ENCODE data around the gene LIMS4.
"Not testable (repeated sequence)": the region's sequence is repeated elsewhere in the genome, so short reads cannot be mapped to it uniquely, and the experiment has no call there.

Gene LIMS4

GRCh38 chr2:110443305-110444005 lies 29.2 kb downstream of the LIMS4 start:
- not testable (repeated sequence) for H3K27me3 ChIP-seq (ENCODE audit: insufficient read depth, insufficient read length); H3K4me3 ChIP-seq (ENCODE audit: insufficient read length, low read depth); H3K36me3 ChIP-seq (ENCODE audit: insufficient read depth, insufficient read length, low read length); H3K4me1 ChIP-seq (ENCODE audit: insufficient read depth, insufficient read length); DNase-seq (ENCODE audit: low read depth, low spot score); H3K9me3 ChIP-seq (ENCODE audit: insufficient read depth, low read length); H3K9ac ChIP-seq (ENCODE audit: insufficient read length, low read depth)

DNA sequence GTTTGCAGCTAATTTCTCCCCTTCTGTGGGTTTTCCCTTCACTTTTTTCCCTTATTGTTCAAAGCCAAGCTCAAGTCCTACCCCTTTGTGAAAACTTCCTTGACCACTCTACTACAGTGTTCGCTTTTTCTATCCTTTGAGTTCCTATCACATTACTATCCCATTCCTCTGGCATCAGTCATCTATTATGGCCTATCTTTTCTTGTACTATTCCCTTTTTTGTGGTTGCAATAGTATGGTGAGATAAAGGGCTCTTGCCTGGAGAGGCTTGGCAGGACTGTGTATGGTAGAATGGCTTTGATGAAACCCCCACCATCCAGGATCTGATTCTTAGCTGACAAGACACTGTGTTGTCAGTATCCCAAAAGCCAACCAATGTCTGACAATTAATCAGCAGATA lies 30.7 kb downstream of the LIMS4 start:
- H3K4me1 ChIP-seq (ENCODE audit: insufficient read depth, insufficient read length); H3K9me3 ChIP-seq (ENCODE audit: insufficient read depth, low read length); DNase-seq (ENCODE audit: low read depth, low spot score); H3K4me3 ChIP-seq (ENCODE audit: insufficient read length, low read depth); H3K9ac ChIP-seq (ENCODE audit: insufficient read length, low read depth); H3K36me3 ChIP-seq (ENCODE audit: insufficient read depth, insufficient read length, low read length); H3K27me3 ChIP-seq (ENCODE audit: insufficient read depth, insufficient read length): not testable (repeated sequence)

- H3K9me3 ChIP-seq (ENCODE audit: insufficient read depth, low read length); H3K4me1 ChIP-seq (ENCODE audit: insufficient read depth, insufficient read length); H3K9ac ChIP-seq (ENCODE audit: insufficient read length, low read depth); H3K27me3 ChIP-seq (ENCODE audit: insufficient read depth, insufficient read length); H3K36me3 ChIP-seq (ENCODE audit: insufficient read depth, insufficient read length, low read length); H3K4me3 ChIP-seq (ENCODE audit: insufficient read length, low read depth); DNase-seq (ENCODE audit: low read depth, low spot score): not testable (repeated sequence)
These were observed 38.1 kb downstream of the LIMS4 start for GRCh38 chr2:110434565-110434964.

DNA sequence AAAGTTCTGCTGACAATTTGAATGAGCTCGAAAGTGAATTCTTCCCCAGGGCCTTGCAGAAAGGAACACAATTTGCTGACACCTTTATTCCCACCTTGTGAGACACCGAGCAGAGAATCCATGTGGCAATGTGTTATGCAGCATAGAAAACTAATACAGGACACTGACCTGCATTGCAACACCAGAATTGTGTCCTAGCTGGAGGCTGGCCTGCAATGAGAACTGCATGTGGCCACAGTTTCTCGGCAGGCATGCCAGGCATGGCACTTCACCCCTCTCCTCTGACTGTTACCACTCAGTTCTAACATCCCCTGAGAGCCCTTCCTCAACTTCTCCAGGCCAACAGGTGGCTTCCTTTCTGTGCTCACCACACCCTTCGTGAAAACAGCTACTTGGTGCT lies 46.9 kb downstream of the LIMS4 start:
- DNase-seq (ENCODE audit: low read depth, low spot score); H3K27me3 ChIP-seq (ENCODE audit: insufficient read depth, insufficient read length); H3K9me3 ChIP-seq (ENCODE audit: insufficient read depth, low read length); H3K36me3 ChIP-seq (ENCODE audit: insufficient read depth, insufficient read length, low read length); H3K9ac ChIP-seq (ENCODE audit: insufficient read length, low read depth); H3K4me3 ChIP-seq (ENCODE audit: insufficient read length, low read depth); H3K4me1 ChIP-seq (ENCODE audit: insufficient read depth, insufficient read length): not testable (repeated sequence)

DNA sequence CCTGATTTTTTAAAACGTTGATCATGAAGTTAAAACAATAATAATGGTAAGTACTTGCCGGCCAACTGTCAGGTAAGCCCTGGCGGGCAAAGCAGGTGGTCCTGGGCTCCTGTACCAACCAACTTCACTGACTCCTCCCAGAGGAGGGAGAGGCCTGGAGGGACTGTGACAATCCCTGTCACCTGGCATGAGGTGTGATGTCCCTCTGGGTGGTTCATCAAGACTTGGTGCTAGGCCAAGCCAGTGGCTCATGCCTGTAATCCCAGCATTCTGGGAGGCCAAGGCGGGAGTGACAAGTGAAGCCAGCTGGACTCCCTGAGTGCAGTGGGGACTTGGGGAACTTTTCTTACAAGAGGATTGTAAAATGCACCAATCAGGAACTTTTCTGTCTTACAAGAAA lies 48.2 kb downstream of the LIMS4 start:
- not testable (repeated sequence) for H3K4me1 ChIP-seq (ENCODE audit: insufficient read depth, insufficient read length); H3K4me3 ChIP-seq (ENCODE audit: insufficient read length, low read depth); DNase-seq (ENCODE audit: low read depth, low spot score); H3K9ac ChIP-seq (ENCODE audit: insufficient read length, low read depth); H3K27me3 ChIP-seq (ENCODE audit: insufficient read depth, insufficient read length); H3K9me3 ChIP-seq (ENCODE audit: insufficient read depth, low read length); H3K36me3 ChIP-seq (ENCODE audit: insufficient read depth, insufficient read length, low read length)

DNA sequence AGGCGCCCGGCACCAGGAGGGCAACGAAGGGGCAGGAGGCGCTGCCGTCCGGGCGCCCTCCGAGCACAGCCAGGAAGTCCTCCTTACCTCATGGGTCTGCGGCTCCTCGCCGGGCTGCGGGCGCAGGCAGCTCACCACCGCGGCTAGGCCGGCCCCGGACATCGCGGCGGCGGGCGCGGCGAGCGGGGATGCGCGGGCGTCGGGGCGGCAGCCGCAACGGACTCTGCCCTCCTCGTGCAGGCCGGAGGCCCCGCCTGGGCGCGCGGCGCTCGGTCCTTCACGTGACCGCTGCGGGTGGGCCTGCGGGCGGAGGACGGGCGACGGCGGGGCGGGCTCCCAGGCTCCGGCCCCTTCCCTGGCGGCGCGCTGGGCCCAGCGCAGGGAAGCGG lies 49.0 kb downstream of the LIMS4 start:
- H3K9ac ChIP-seq (ENCODE audit: insufficient read length, low read depth); H3K4me1 ChIP-seq (ENCODE audit: insufficient read depth, insufficient read length); H3K4me3 ChIP-seq (ENCODE audit: insufficient read length, low read depth); H3K9me3 ChIP-seq (ENCODE audit: insufficient read depth, low read length); H3K36me3 ChIP-seq (ENCODE audit: insufficient read depth, insufficient read length, low read length); H3K27me3 ChIP-seq (ENCODE audit: insufficient read depth, insufficient read length); DNase-seq (ENCODE audit: low read depth, low spot score): not testable (repeated sequence)

GRCh38 chr2:110422852-110423573 lies 49.6 kb downstream of the LIMS4 start:
- not testable (repeated sequence) for H3K9ac ChIP-seq (ENCODE audit: insufficient read length, low read depth); H3K27me3 ChIP-seq (ENCODE audit: insufficient read depth, insufficient read length); H3K4me1 ChIP-seq (ENCODE audit: insufficient read depth, insufficient read length); H3K36me3 ChIP-seq (ENCODE audit: insufficient read depth, insufficient read length, low read length); DNase-seq (ENCODE audit: low read depth, low spot score); H3K4me3 ChIP-seq (ENCODE audit: insufficient read length, low read depth); H3K9me3 ChIP-seq (ENCODE audit: insufficient read depth, low read length)

GRCh38 chr2:110420641-110421354 lies 51.8 kb downstream of the LIMS4 start:
- H3K27me3 ChIP-seq (ENCODE audit: insufficient read depth, insufficient read length); H3K9ac ChIP-seq (ENCODE audit: insufficient read length, low read depth); H3K4me3 ChIP-seq (ENCODE audit: insufficient read length, low read depth); H3K4me1 ChIP-seq (ENCODE audit: insufficient read depth, insufficient read length); DNase-seq (ENCODE audit: low read depth, low spot score); H3K9me3 ChIP-seq (ENCODE audit: insufficient read depth, low read length); H3K36me3 ChIP-seq (ENCODE audit: insufficient read depth, insufficient read length, low read length): not testable (repeated sequence)

DNA sequence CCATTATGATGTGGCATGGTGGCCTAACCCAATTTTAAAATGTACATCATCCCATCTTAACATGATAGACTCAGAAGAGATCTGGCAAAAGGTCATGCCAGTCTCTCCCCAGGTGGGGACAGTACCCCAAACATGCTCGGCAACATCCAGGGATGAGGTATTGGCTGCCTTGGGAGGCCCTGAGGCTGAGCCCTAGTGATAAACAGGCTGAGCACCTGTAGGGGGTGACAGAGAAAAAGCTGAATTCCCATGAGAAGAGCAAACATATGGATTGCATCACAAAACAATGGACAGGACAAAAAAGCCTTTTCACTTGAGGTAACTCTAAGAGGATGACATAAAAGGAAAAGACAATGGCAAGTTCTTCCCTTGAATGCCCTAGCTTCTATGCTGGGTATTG lies 65.5 kb downstream of the LIMS4 start:
- H3K4me1 ChIP-seq (ENCODE audit: insufficient read depth, insufficient read length); H3K27me3 ChIP-seq (ENCODE audit: insufficient read depth, insufficient read length); H3K9ac ChIP-seq (ENCODE audit: insufficient read length, low read depth); DNase-seq (ENCODE audit: low read depth, low spot score); H3K36me3 ChIP-seq (ENCODE audit: insufficient read depth, insufficient read length, low read length); H3K4me3 ChIP-seq (ENCODE audit: insufficient read length, low read depth); H3K9me3 ChIP-seq (ENCODE audit: insufficient read depth, low read length): not testable (repeated sequence)

DNA sequence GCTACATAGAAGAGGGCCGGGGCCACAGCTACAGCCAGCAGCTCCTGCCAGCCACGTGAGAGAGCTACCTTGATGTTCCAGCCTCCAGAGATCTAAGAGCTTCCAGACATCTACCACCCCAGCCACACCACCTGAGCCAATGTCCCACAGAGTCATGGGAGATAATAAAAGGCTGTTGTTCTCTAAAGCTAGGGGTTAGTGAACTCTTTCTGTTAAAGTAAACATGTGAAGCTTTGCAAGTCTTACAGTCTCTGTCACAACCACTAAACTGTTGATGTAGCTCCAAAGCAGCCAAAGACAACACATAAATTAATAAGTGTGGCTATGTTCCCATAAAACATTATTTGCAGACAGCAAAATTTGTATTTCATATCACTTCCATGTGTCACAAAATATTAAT lies 67.6 kb downstream of the LIMS4 start:
- not testable (repeated sequence) for H3K27me3 ChIP-seq (ENCODE audit: insufficient read depth, insufficient read length); H3K9me3 ChIP-seq (ENCODE audit: insufficient read depth, low read length); H3K4me1 ChIP-seq (ENCODE audit: insufficient read depth, insufficient read length); DNase-seq (ENCODE audit: low read depth, low spot score); H3K4me3 ChIP-seq (ENCODE audit: insufficient read length, low read depth); H3K9ac ChIP-seq (ENCODE audit: insufficient read length, low read depth); H3K36me3 ChIP-seq (ENCODE audit: insufficient read depth, insufficient read length, low read length)

- not testable (repeated sequence) for H3K27me3 ChIP-seq (ENCODE audit: insufficient read depth, insufficient read length); H3K36me3 ChIP-seq (ENCODE audit: insufficient read depth, insufficient read length, low read length); DNase-seq (ENCODE audit: low read depth, low spot score); H3K4me3 ChIP-seq (ENCODE audit: insufficient read length, low read depth); H3K9me3 ChIP-seq (ENCODE audit: insufficient read depth, low read length); H3K9ac ChIP-seq (ENCODE audit: insufficient read length, low read depth); H3K4me1 ChIP-seq (ENCODE audit: insufficient read depth, insufficient read length)
These were observed 68.4 kb downstream of the LIMS4 start for GRCh38 chr2:110404246-110404645.
